HG02943 (cell line): Measurements from ENCODE around the gene UACA.

Experiments used
- ATAC-seq: cut with Tn5 transposase; IDR thresholded peaks from one replicate; pipeline ENCODE4 v1.9.1; 2021; ENCODE audit warnings: mild to moderate bottlenecking, low read depth, moderate library complexity; ENCODE audit not compliant: unreplicated experiment

Gene UACA

GRCh38 chr15:70715840-70716485 is 47.4 kb downstream of the UACA start:
- no peak for ATAC-seq

- ATAC-seq = no peak
Measured at GRCh38 chr15:70714565-70714964, 48.8 kb downstream of the UACA start.

- ATAC-seq = no peak
Measured at GRCh38 chr15:70714015-70714414, 49.3 kb downstream of the UACA start.

GRCh38 chr15:70712271-70712670 is 51.1 kb downstream of the UACA start:
- ATAC-seq = no peak

- ATAC-seq = no peak
Measured at GRCh38 chr15:70710714-70711113, 52.6 kb downstream of the UACA start.

- no peak for ATAC-seq
Measured at GRCh38 chr15:70708839-70709238, 54.5 kb downstream of the UACA start.

GRCh38 chr15:70707686-70708300 is 55.6 kb downstream of the UACA start:
- ATAC-seq = no peak

- no peak for ATAC-seq
Measured at GRCh38 chr15:70704731-70705130, 58.6 kb downstream of the UACA start.

- ATAC-seq = no peak
Measured at GRCh38 chr15:70704166-70704565, 59.2 kb downstream of the UACA start.

- no peak for ATAC-seq
Measured at GRCh38 chr15:70703096-70703878, 60.1 kb downstream of the UACA start.

GRCh38 chr15:70702584-70702983 is 60.8 kb downstream of the UACA start:
- no peak for ATAC-seq

- no peak for ATAC-seq
Measured at GRCh38 chr15:70701891-70702568, 61.3 kb downstream of the UACA start.

GRCh38 chr15:70701171-70701570 is 62.2 kb downstream of the UACA start:
- ATAC-seq = no peak

GRCh38 chr15:70699890-70700289 is 63.5 kb downstream of the UACA start:
- ATAC-seq = no peak

- no peak for ATAC-seq
Measured at GRCh38 chr15:70698836-70699390, 64.4 kb downstream of the UACA start.

- no peak for ATAC-seq
Measured at GRCh38 chr15:70698426-70698825, 64.9 kb downstream of the UACA start.

- ATAC-seq = no peak
Measured at GRCh38 chr15:70690491-70691276, 72.7 kb downstream of the UACA start.

- no peak for ATAC-seq
Measured at GRCh38 chr15:70690021-70690420, 73.3 kb downstream of the UACA start.

GRCh38 chr15:70687482-70687881 is 75.9 kb downstream of the UACA start:
- no peak for ATAC-seq

GRCh38 chr15:70680817-70681216 is 82.5 kb downstream of the UACA start:
- ATAC-seq = no peak
